Inflammatory macrophage treated with lipopolysaccharide for 4 hours (primary cell): Measurements from ENCODE around the gene RMDN2.
A peak's percentile ranks its signal among the peaks of the same experiment; 100 is the strongest.

ENCODE experiments used
- DNase-seq: peaks from one replicate; pipeline ENCODE4 v3.0.0-alpha.2; 2020

RMDN2 gene

DNA sequence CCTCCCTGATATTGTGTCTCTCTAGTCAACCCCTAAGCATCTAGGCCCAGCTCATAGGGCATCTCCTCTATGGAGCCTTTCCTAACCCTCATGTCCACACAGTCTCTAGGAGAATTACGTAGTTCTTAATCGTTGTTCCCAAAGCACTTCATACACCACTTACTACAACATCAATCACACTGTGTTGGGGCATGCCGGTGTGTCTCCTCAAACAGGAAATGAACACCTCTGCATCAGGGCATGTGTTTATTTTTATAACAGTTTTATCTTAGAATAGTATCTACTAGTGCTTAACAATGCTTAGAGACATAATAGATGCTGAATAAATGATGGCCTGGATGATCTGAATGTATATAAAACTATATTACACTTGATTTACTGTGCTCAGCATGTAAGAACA is 131.1 kb downstream of the RMDN2 start:
- DNase-seq: no peak

DNA sequence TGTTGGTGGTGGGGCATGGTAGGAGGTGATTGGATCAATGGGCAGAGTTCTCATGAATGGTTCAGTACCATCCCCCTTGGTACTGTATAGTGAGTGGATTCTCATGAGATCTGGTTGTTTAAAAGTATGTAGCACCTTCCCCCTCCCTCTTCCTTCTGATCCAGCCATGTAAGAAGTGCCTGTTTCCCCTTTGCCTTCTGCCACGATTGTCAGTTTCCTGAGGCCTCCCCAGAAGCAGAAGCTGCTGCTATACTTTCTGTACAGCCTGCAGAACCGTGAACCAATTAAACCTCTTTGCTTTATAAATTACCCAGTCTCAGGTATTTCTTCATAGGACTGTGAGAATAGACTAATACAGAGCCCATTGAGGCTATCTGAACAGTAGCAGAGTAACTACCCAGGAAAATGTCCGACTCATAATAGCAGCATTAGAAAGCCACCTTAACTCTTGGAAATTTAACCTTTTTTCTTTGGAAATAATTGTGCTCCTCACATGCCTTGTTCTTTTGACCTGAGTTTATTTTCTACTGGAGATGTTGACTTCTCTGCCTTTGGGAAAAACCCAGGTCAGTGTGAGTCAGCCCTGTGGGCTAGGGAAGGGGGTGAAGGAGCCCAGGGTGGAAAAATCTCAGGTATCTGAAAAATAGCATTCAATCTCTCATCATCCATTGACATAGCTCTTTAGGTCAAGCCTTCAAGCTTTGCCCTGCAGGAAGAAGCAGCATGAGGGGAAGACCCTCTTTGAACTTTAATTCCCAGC is 132.7 kb downstream of the RMDN2 start:
- peak; percentile 32 for DNase-seq

DNA sequence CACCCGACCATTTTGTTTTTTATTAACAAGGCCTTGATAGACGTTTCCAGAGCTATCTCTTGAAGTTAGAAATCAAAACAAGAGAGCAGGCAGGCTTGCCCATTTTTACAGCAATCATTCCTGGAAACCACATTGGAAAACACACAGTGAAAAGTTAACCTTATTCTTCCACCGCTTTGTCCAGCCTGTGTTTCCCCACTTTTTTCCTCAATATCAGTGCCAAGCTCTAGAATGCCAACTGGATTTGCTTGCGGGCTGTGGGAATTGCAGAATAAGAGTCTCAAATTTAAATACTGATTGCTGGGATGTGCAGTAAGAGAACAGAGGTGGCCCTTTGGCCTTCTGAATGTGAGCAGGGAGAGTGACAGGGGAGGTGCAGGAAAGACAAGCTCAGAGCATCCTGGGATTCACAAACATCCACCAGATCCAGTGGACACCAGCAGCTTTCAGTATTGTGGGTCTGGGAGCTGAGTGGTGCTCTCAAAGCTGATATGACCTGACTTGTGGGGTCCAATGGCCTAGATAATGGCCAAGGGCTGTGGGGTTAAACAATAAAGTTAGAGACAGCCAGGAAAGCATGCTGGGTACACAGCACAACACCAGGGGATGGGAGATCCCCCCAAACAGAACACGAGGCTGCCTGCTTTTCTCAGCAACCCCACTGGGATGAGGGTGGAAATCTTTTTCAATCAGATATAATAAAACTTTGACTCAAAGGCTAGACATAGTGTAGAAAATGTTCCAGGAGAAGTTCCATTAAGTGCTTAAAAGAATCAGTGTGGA is 135.3 kb downstream of the RMDN2 start:
- DNase-seq: no peak

DNA sequence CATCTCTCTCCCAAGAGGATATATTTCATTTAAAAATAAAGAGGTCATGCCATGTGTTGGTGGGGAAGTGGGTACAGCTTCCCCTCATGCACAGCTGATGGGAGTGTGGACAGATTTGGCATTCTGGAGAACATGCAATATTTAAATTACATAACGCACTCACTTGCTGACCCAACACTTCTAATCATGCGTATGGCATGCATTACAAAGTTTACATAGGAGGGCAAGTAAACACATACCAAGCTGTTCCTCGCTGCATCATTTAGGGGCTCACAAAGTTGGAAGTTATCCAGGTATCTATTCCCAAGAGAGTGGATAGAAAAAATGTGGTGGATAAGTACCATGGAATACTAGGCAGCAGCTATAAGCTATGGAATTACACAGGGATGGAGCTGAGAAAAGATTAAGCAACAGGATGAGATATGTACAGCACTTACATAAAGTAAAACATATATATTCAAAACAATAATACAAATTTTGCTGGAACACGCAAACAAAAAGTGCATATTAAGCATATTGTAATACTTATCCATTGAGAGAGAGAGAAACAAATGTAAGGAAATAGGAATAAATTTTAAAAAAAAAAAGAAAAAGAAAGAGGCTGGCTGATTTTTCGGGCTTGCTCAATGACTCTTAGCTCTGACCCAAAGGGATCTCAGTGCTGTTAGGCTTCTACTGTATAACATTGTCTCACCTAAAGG is 139.9 kb downstream of the RMDN2 start:
- DNase-seq: peak; percentile 80

DNA sequence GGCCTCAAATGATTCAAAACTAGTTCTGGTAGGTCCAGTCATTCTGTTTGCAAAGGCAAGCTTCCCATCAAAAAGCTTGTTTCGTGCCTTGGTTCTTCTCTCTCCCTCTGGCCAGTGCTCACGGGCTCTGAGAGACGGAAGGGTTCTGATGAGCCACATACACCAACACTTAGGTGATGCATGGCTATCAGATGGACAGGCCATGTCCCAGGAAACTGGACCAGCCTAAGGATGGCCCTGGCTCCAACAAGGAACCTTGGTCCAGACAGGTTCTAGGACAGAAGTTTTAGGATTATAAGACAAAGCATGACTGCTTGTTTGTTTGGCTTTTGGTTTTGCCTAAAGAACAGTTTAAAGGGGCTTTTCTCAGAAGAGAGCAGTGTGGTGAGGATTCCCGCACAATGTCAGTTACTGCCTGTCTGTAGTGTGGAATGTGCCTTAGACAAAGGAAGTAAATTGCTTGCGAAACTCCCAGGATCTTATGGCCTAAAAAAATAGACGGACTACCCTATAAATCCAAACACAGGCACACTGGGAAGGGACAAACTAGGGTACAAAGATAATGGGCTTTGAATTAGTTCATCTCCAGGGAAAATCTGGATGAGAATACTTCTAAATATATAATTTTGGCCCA is 140.5 kb downstream of the RMDN2 start:
- no peak for DNase-seq

DNA sequence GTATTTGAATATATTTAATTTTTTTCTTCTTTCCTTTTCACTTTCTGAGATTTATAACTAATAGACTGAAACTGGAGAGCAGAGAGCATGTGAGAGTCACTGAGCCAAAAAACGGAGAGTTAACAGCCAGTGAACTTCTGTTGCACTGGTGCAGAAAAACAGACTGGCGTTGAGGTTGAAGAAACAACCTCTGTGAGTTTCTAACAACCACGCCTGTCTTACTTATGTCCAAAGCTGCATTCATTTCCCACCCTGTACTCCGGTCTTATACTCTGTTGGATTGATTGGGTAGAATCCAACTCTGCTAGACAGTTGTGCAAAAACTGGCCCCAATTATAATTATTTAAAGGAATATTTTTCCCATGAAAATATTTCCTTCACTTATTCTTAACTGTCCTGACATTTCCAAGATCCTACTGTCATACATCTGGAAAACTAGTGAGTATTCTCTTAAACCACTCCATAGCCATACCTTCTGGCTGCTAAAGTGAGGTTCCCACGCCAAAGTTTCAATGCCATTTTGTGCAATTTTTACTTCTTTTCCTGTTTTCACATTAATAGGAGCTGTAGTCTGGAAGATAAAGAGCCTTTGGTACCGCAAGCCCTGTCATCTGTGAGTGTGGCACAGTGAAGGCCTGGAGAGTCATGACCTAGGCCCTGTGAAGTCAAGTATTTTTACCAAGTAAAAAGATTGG is 141.5 kb downstream of the RMDN2 start:
- no peak for DNase-seq
